Neuronal stem cell (in vitro differentiated cells): ENCODE measurements around the gene ABCC5.
A peak's percentile ranks its signal among the peaks of the same experiment; 100 is the strongest.

Experiments used
- DNase-seq: peaks from one replicate; pipeline ENCODE4 v3.0.0-alpha.2; 2013; ENCODE audit warnings: low spot score
- H2AFZ ChIP-seq: one replicate; pipeline ENCODE4 v1.6.1; 2013; ENCODE audit warnings: mild to moderate bottlenecking, low read length, inconsistent platforms
- H2AK5ac ChIP-seq: 2 replicates; pipeline ENCODE4 v1.6.1; 2013; ENCODE audit warnings: low read depth, mild to moderate bottlenecking, inconsistent platforms, low read length, moderate library complexity, mixed read lengths
- H2BK120ac ChIP-seq: 2 replicates; pipeline ENCODE4 v1.6.1; 2013; ENCODE audit warnings: low read depth, mild to moderate bottlenecking, inconsistent platforms, low read length, moderate library complexity, mixed read lengths
- H2BK12ac ChIP-seq: one replicate; pipeline ENCODE4 v1.6.1; 2013; ENCODE audit warnings: low read length, inconsistent platforms
- H2BK15ac ChIP-seq: 2 replicates; pipeline ENCODE4 v1.6.1; 2013; ENCODE audit warnings: mild to moderate bottlenecking, low read length, inconsistent platforms, mixed read lengths
- H2BK5ac ChIP-seq: one replicate; pipeline ENCODE4 v1.6.1; 2013; ENCODE audit warnings: inconsistent platforms, mild to moderate bottlenecking, low read length, moderate library complexity
- H3K14ac ChIP-seq: one replicate; pipeline ENCODE4 v1.6.1; 2013; ENCODE audit warnings: low read length, inconsistent platforms
- H3K18ac ChIP-seq: 2 replicates; pipeline ENCODE4 v1.6.1; 2013; ENCODE audit warnings: low read length, inconsistent platforms
- H3K23ac ChIP-seq: 2 replicates; pipeline ENCODE4 v1.6.1; 2013; ENCODE audit warnings: low read depth, mild to moderate bottlenecking, mixed read lengths, low read length, inconsistent platforms; ENCODE audit not compliant: poor library complexity
- H3K27ac ChIP-seq: replicated peaks from 3 replicates; pipeline ENCODE4 v1.5.1; 2013; ENCODE audit warnings: low read length, inconsistent platforms
- H3K27me3 ChIP-seq, 3 experiments: 2 replicates each; pipeline ENCODE4 v1.6.1; 2013; ENCODE audit warnings: low read length in 3 of 3, mild to moderate bottlenecking in 2 of 3, inconsistent platforms in 1 of 3, low read depth in 1 of 3, mixed read lengths in 1 of 3, moderate library complexity in 1 of 3; ENCODE audit not compliant: control insufficient read depth in 3 of 3, insufficient read depth in 3 of 3
- H3K36me3 ChIP-seq, 2 donors: replicated peaks in 1 of 2; 2 replicates each; pipeline ENCODE4 v1.6.1; 2013; ENCODE audit warnings: low read length in 2 of 2; ENCODE audit not compliant: control insufficient read depth in 2 of 2, insufficient read depth in 2 of 2
- H3K4ac ChIP-seq: 2 replicates; pipeline ENCODE4 v1.6.1; 2013; ENCODE audit warnings: inconsistent platforms, mild to moderate bottlenecking, low read length, moderate library complexity
- H3K4me1 ChIP-seq, 2 donors: 1 replicate in 1 of 2; 2 replicates in 1 of 2; pipeline ENCODE4 v1.6.1; 2013; ENCODE audit warnings: low read length in 2 of 2, low read depth in 1 of 2; ENCODE audit not compliant: control insufficient read depth in 2 of 2, insufficient read depth in 1 of 2
- H3K4me2 ChIP-seq: one replicate; pipeline ENCODE4 v1.6.1; 2013; ENCODE audit warnings: mild to moderate bottlenecking, low read length, inconsistent platforms; ENCODE audit not compliant: insufficient read depth, poor library complexity, severe bottlenecking
- H3K4me3 ChIP-seq, 2 donors: 2 replicates each; pipeline ENCODE4 v1.5.1; 2013; ENCODE audit warnings: low read length in 2 of 2, mild to moderate bottlenecking in 2 of 2, inconsistent platforms in 1 of 2, moderate library complexity in 1 of 2
- H3K79me1 ChIP-seq: one replicate; pipeline ENCODE4 v1.6.1; 2013; ENCODE audit warnings: low read depth, mild to moderate bottlenecking, inconsistent platforms, low read length, moderate library complexity
- H3K9ac ChIP-seq: one replicate; pipeline ENCODE4 v1.6.1; 2013; ENCODE audit warnings: mild to moderate bottlenecking, low read depth, low read length, inconsistent platforms; ENCODE audit not compliant: poor library complexity
- H3K9me3 ChIP-seq, 2 donors: replicated peaks in 1 of 2; 2 replicates each; pipeline versions ENCODE3 to v1.6.1; 2013; ENCODE audit warnings: low read length in 2 of 2, mild to moderate bottlenecking in 2 of 2, inconsistent platforms in 1 of 2, low read depth in 1 of 2, mixed read lengths in 1 of 2, moderate library complexity in 1 of 2; ENCODE audit not compliant: control insufficient read depth in 2 of 2, insufficient read depth in 1 of 2
- H4K8ac ChIP-seq: one replicate; pipeline ENCODE4 v1.6.1; 2013; ENCODE audit warnings: low read depth, mild to moderate bottlenecking, inconsistent platforms, low read length, moderate library complexity
- H4K91ac ChIP-seq: one replicate; pipeline ENCODE4 v1.6.1; 2013; ENCODE audit warnings: low read length, low read depth, mild to moderate bottlenecking, inconsistent platforms; ENCODE audit not compliant: poor library complexity
- WGBS, 2 donors: extraction: QIAGEN DNeasy Blood & Tissue Kit; methylation state at CpG; one replicate each; pipeline ENCODE4 v1.1.7; 2013; ENCODE audit warnings: missing lambda C conversion rate in 2 of 2, mixed read lengths in 1 of 2; ENCODE audit not compliant: insufficient read length in 2 of 2, insufficient replicate concordance in 1 of 2; ENCODE audit errors: extremely low coverage in 2 of 2; 5-methylcytosine and 5-hydroxymethylcytosine counted together

The ABCC5 gene

DNA sequence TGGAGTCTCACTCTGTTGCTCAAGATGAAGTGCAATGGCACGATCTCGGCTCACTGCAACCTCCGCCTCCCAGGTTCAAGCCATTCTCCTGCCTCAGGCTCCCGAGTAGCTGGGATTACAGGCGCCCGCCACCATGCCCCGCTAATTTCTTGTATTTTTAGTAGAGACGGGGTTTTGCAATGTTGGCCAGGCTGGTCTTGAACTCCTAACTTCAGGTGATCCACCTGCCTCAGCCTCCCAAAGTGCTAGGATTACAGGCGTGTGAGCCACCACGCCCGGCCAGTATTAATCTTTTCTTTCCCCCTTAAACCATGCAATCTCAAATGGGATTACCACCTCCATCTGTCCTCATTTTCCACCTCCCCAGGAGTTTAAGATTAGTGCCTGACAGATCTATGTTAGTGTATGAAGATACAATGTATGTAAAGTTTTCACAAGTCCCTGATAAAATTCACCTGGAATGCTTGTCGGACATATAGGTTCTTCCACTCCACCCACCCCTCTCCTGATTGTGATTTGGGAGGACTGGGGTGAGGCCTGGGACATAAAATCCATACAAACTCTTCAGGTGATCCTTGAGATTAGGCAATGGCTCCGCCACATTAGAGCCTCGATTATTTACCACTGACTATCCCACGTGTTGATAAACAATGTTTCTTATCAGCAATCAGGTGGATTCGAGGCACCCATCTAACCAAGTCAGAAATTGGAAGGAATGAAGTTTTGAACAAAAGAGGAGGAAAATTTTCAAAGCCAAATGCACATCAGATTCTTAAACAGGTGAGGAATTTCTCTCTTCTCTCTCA, 134.2 kb downstream of the ABCC5 start:
- Histone ChIP-seq H3K79me1 (peaks cover 7% of the 10 kb centered on the region), H2AK5ac (no peak overlapping the region), H3K9me3 (no peaks in the 10 kb centered on the region), H3K4me3 (peak overlapping the region; percentile 60 to 68), H3K14ac (no peak overlapping the region), H3K36me3 (peaks cover 0 to 10% of the 10 kb centered on the region in 2 donors), H3K4me1 (peaks cover 4 to 9% of the 10 kb centered on the region in 2 donors), H2AFZ (no peak overlapping the region), H4K91ac (no peak overlapping the region), H3K18ac (no peak overlapping the region), H2BK5ac (no peak overlapping the region), H4K8ac (no peak overlapping the region), H2BK15ac (no peak overlapping the region), H2BK120ac (no peak overlapping the region), H3K23ac (no peak overlapping the region), H2BK12ac (no peak overlapping the region), H3K4ac (no peak overlapping the region), H3K27me3 (peaks cover 0 to 15% (median 0%) of the 10 kb centered on the region in 3 experiments), H3K4me2 (peak overlapping the region; percentile 89), H3K27ac (no peak overlapping the region), H3K9ac (no peak overlapping the region)
- no CpG with 5 or more reads among the region's 16 CpGs for WGBS, 2 donors
- no peak for DNase-seq

DNA sequence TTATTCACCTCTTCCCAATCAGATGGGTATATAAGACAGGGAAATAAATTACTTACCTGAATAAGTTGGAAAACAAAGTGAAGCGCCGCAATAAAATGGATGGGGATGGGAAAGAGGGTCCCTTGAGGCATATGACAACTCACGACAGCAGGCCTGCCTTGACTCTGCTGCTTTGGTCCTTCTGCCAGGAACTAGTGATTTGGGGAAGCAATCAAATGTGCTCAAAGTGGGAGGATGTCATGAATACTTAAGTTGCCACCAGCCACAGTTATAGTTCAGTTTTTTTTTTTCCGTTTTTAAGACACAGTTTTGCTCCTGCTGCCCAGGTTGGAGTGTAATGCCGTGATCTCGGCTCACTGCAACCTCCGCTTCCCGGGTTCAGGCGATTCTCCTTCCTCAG, 137.6 kb downstream of the ABCC5 start:
- Histone ChIP-seq H3K9me3 (no peaks in the 10 kb centered on the region), H2BK12ac (no peak overlapping the region), H3K18ac (no peak overlapping the region), H2BK120ac (no peak overlapping the region), H4K91ac (no peak overlapping the region), H4K8ac (no peak overlapping the region), H2AFZ (no peak overlapping the region), H3K23ac (no peak overlapping the region), H3K4me2 (no peak overlapping the region), H3K36me3 (peaks cover 2 to 35% of the 10 kb centered on the region in 2 donors), H3K4me3 (no peak overlapping the region), H3K79me1 (peaks cover 14% of the 10 kb centered on the region), H2BK15ac (no peak overlapping the region), H3K14ac (no peak overlapping the region), H3K4me1 (peaks cover 4 to 9% of the 10 kb centered on the region in 2 donors), H3K27ac (no peak overlapping the region), H3K9ac (no peak overlapping the region), H3K27me3 (no peaks in the 10 kb centered on the region), H2AK5ac (no peak overlapping the region), H3K4ac (no peak overlapping the region), H2BK5ac (no peak overlapping the region)
- WGBS, 2 donors = no CpG with 5 or more reads among the region's 9 CpGs
- DNase-seq = no peak

DNA sequence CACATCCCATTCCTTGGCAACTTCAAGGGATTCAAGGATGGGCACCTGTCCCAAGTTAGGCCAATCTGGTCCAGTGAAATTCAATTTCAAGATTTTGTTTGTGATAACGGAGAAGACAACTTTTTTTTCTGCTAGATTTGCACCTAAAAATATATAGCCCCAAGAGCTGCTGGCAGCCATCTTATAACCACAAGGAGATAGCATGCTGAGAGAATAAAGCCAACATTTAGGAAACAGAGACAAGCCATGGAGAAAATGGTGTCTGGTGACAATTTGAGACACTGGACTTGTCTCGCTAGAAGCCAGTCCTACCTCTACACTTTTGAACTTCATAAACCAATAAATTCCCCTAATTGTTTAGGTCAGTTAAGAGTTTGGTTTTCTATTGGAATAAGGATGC, 138.4 kb downstream of the ABCC5 start:
- DNase-seq = no peak
- no peak overlapping the region for H2AK5ac ChIP-seq
- H3K79me1 ChIP-seq = peaks cover 9% of the 10 kb centered on the region
- no peak overlapping the region for H4K91ac ChIP-seq
- no peak overlapping the region for H4K8ac ChIP-seq
- H3K14ac ChIP-seq = no peak overlapping the region
- H2BK120ac ChIP-seq = no peak overlapping the region
- no peak overlapping the region for H2BK5ac ChIP-seq
- no peaks in the 10 kb centered on the region for H3K9me3 ChIP-seq
- peaks cover 2 to 35% of the 10 kb centered on the region in 2 donors for H3K36me3 ChIP-seq
- H3K27me3 ChIP-seq = no peaks in the 10 kb centered on the region
- no peak overlapping the region for H2AFZ ChIP-seq
- no peak overlapping the region for H2BK15ac ChIP-seq
- H3K23ac ChIP-seq = no peak overlapping the region
- H3K4ac ChIP-seq = no peak overlapping the region
- H3K18ac ChIP-seq = no peak overlapping the region
- no peak overlapping the region for H3K4me3 ChIP-seq
- no peak overlapping the region for H2BK12ac ChIP-seq
- no peak overlapping the region for H3K4me2 ChIP-seq
- H3K27ac ChIP-seq = no peak overlapping the region
- H3K9ac ChIP-seq = no peak overlapping the region
- WGBS, 2 donors = no CpG with 5 or more reads among the region's 2 CpGs
- peaks cover 4 to 9% of the 10 kb centered on the region in 2 donors for H3K4me1 ChIP-seq

DNA sequence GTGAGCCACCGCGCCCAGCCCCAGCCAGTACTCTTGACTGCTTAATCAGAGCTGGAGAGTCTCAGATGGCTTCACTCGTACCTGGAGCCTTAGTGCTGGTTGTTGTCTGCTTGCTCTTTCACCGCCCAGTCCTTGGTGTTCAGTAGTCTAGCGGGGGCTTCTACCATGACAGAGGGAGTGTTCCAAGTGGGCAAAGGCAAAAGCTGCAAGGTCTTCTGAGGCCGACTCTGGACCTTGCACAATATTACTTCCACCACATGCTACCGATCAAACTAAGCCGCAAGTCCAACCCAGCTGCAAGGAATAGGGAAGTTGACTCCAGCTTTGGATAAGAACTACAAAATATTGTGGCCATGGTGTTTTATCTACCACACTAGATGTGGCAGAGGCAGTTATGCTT, 139.6 kb downstream of the ABCC5 start:
- no peak overlapping the region for H2AK5ac ChIP-seq
- no peak overlapping the region for H2BK12ac ChIP-seq
- no peak overlapping the region for H3K4me2 ChIP-seq
- WGBS, 2 donors = no CpG with 5 or more reads among the region's 8 CpGs
- H3K27ac ChIP-seq = no peak overlapping the region
- H2BK120ac ChIP-seq = no peak overlapping the region
- no peak overlapping the region for H2BK15ac ChIP-seq
- no peak overlapping the region for H3K4me3 ChIP-seq
- H2AFZ ChIP-seq = no peak overlapping the region
- no peaks in the 10 kb centered on the region for H3K27me3 ChIP-seq
- no peak overlapping the region for H3K9ac ChIP-seq
- H3K79me1 ChIP-seq = peaks cover 16% of the 10 kb centered on the region
- H4K8ac ChIP-seq = no peak overlapping the region
- H3K36me3 ChIP-seq = peaks cover 2 to 35% of the 10 kb centered on the region in 2 donors
- no peak overlapping the region for H3K14ac ChIP-seq
- H4K91ac ChIP-seq = no peak overlapping the region
- no peak overlapping the region for H3K23ac ChIP-seq
- DNase-seq = no peak
- H2BK5ac ChIP-seq = no peak overlapping the region
- H3K4ac ChIP-seq = no peak overlapping the region
- H3K18ac ChIP-seq = no peak overlapping the region
- H3K4me1 ChIP-seq = peaks cover 0 to 2% of the 10 kb centered on the region in 2 donors
- H3K9me3 ChIP-seq = no peaks in the 10 kb centered on the region
